ENCODE measurements around the gene LYPD5. TPM values are rescaled to one million over a fixed set of nuclear protein-coding genes. Genes with fewer than 3 reads are reported as not detected.
"Not testable (repeated sequence)": the region's sequence is repeated elsewhere in the genome, so short reads cannot be mapped to it uniquely, and the experiment has no call there.

Gene LYPD5
- total and polyA plus RNA-seq, 11 donors, result 0.34 to 7.9 (median 1.4) TPM

- H3K4me1 ChIP-seq, result no peaks in the 10 kb centered on the region
- DNase-seq (no peak), ATAC-seq (no peak)
- no peaks in the 10 kb centered on the region for H3K27me3 ChIP-seq
- WGBS, 4 donors, result 47 to 97% (median 68%) methylated on average over 2 of the region's 2 CpGs
- peaks cover 8 to 100% (median 93%) of the 10 kb centered on the region in 12 donors for H3K9me3 ChIP-seq
- no peak for TF ChIP-seq POLR2A (IDR thresholded peaks at IDR 0.05)
- TF ChIP-seq CTCF (IDR thresholded peaks at IDR 0.05), result no peak
- H3K36me3 ChIP-seq, result peaks cover 20 to 100% (median 85%) of the 10 kb centered on the region in 9 donors
- intact Hi-C loops (cut with DNase I), result no loop called here
- no peak overlapping the region for H3K4me3 ChIP-seq
- H3K27ac ChIP-seq, result no peak overlapping the region
These were observed 39.8 kb upstream of the LYPD5 start for GRCh38 chr19:43842007-43842406.

GRCh38 chr19:43839139-43839538 is 36.9 kb upstream of the LYPD5 start:
- Histone ChIP-seq H3K36me3 (peaks cover 20 to 100% (median 92%) of the 10 kb centered on the region in 9 donors), H3K27me3 (no peaks in the 10 kb centered on the region), H3K9me3 (peaks cover 3 to 99% (median 71%) of the 10 kb centered on the region in 12 donors), H3K4me3 (no peak overlapping the region), H3K4me1 (no peaks in the 10 kb centered on the region), H3K27ac (no peak overlapping the region)
- TF ChIP-seq CTCF (IDR thresholded peaks at IDR 0.05) (no peak), POLR2A (IDR thresholded peaks at IDR 0.05) (no peak)
- intact Hi-C loops (cut with DNase I), result loop anchor here in 1 of 10 donors (10.0 kb wide), 1 partner anchor 106 kb away; no protein-coding TSS in a partner anchor
- DNase-seq (no peak), ATAC-seq (no peak)

- DNase-seq (peak; percentile 89 to 95 (median 91)), ATAC-seq (peak; percentile 99 to 100 (median 100))
- Histone ChIP-seq H3K9me3 (no peaks in the 10 kb centered on the region), H3K27me3 (peaks cover 0 to 3% (median 0%) of the 10 kb centered on the region in 9 donors), H3K27ac (peak within 1 kb of the TSS in 11 of 12 donors; percentile 0 to 83 (median 72)), H3K4me1 (peaks cover 0 to 14% (median 7%) of the 10 kb centered on the region in 12 donors), H3K4me3 (peak within 1 kb of the TSS; percentile 32 to 78 (median 70)), H3K36me3 (peaks cover 0 to 40% (median 28%) of the 10 kb centered on the region in 9 donors)
- 5 to 14% (median 7%) methylated on average over 35 to 46 of the region's 46 CpGs for WGBS, 4 donors
- TF ChIP-seq CTCF (IDR thresholded peaks at IDR 0.05) (no peak), POLR2A (IDR thresholded peaks at IDR 0.05) (peak in 1 of 2 donors; percentile 21)
- intact Hi-C loops (cut with DNase I), result loop anchor here in 2 of 10 donors (1.0 to 10.0 kb wide), 3 partner anchors 75 to 108 kb away; partner anchors contain the start of gene ZNF45 (in 1 of the 2)
These were observed 24.8 kb upstream of the LYPD5 start, which contains the start of gene ZNF283 for GRCh38 chr19:43826787-43827754. Gene ZNF283 (plus strand): TSS chr19:43827321. CDS start chr19:43833505, 6,184 bp downstream.

DNA sequence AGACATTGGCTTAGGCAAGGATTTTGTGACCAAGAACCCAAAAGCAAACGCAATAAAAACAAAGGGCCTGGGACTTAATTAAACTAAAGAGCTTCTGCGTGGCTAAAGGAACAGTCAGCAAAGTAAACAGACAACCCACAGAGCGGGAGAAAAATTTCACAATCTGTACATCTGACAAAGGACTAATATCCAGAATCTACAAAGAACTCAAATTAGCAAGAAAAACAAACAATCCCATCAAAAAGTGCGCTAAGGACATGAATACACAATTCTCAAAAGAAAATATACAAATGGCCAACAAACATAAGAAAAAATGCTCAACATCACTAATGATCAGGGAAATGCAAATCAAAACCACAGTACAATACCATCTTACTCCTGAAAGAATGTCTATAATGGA is 22.3 kb upstream of the LYPD5 start:
- H3K9me3 ChIP-seq, H3K27ac ChIP-seq, ATAC-seq, H3K4me3 ChIP-seq, DNase-seq: not testable (repeated sequence)
- H3K27me3 ChIP-seq, result peaks cover 0 to 25% (median 0%) of the 10 kb centered on the region in 9 donors
- H3K4me1 ChIP-seq, result peaks cover 0 to 24% (median 13%) of the 10 kb centered on the region in 12 donors
- H3K36me3 ChIP-seq, result peaks cover 0 to 15% (median 8%) of the 10 kb centered on the region in 9 donors
- intact Hi-C loops (cut with DNase I), result loop anchor here in 1 of 10 donors (10.0 kb wide), 1 partner anchor 110 kb away; the partner anchor contains the start of gene ZNF45
- WGBS, 4 donors, result 56 to 69% (median 57%) methylated on average over 4 of the region's 4 CpGs

GRCh38 chr19:43823856-43824255 is 21.6 kb upstream of the LYPD5 start:
- H3K27ac ChIP-seq, ATAC-seq, H3K36me3 ChIP-seq, H3K9me3 ChIP-seq, DNase-seq, H3K4me3 ChIP-seq: not testable (repeated sequence)
- Histone ChIP-seq H3K4me1 (peaks cover 0 to 24% (median 13%) of the 10 kb centered on the region in 12 donors), H3K27me3 (peaks cover 0 to 25% (median 0%) of the 10 kb centered on the region in 9 donors)
- intact Hi-C loops (cut with DNase I), result loop anchor here in 1 of 10 donors (10.0 kb wide), 1 partner anchor 111 kb away; the partner anchor contains the start of gene ZNF45
- 78 to 87% (median 83%) methylated on average over 3 of the region's 3 CpGs for WGBS, 4 donors
